ENCODE data around the gene RANBP17.
"Not testable (repeated sequence)": the region's sequence is repeated elsewhere in the genome, so short reads cannot be mapped to it uniquely, and the experiment has no call there.

RANBP17 gene

GRCh38 chr5:171158581-171158980 lies 296.8 kb downstream of the RANBP17 start:
- no peak for DNase-seq

DNA sequence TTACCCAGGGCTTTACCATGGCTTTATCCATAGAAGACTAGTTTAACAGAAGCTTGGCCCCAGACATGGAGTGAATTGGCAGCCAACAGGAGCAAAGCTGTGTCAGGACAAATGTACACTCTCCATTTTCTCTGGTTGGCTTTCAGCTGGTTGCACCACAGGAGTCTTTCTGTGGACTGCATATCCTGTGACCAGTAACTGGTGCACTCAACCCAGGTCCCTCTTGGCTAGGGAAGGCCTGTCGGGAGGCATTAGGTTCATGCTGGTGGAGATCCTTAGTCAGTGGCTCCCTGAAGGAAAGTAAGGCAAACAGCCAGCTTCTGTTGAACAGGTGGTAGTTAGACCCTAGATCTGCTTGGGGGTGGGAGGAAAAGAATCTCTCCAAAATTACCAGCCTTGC lies 300.3 kb downstream of the RANBP17 start:
- no peak for DNase-seq

- DNase-seq, result no peak
These were observed 300.8 kb downstream of the RANBP17 start for GRCh38 chr5:171162596-171162995.

- no peak for DNase-seq
These were observed 304.9 kb downstream of the RANBP17 start for GRCh38 chr5:171166766-171167165.

DNA sequence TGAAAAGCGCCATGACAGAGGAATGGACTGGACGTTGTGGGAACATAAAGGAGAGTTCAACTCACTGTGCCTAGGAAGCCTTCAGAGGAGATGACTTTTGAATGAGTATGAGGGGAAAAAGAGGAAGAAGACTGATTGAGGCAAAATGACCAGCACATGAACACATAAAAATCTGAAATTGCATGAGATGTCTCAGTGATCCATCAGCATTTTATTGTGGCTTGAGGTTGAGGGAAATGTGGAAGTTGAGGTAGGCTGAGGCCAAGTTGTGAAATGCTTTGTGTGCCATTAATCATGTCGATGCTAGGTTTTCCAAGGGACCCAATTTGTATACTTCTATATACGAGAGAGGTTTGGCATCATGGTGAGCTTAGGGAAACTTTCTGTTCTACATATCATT lies 306.4 kb downstream of the RANBP17 start:
- no peak for DNase-seq

GRCh38 chr5:171174960-171175359 lies 313.1 kb downstream of the RANBP17 start:
- not testable (repeated sequence) for DNase-seq

DNA sequence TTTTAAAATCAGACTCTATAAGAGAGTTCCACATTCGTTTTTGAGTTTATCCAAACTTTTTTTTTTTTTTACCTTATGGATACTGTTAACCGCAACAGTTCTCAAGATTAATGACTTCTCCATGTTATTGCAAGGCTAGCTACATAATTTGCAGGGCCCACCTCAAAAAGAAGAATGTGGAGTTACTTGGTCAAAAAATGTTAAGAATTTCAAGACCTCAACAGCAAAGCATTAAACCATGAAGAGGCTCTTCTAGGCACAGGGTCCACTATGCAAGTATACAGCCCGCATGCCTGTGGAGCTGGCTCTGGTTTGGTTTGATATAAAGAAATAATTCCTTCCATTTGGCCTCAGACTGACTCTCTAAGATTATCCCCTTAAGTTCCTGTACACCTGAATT lies 313.9 kb downstream of the RANBP17 start:
- DNase-seq, result no peak

DNA sequence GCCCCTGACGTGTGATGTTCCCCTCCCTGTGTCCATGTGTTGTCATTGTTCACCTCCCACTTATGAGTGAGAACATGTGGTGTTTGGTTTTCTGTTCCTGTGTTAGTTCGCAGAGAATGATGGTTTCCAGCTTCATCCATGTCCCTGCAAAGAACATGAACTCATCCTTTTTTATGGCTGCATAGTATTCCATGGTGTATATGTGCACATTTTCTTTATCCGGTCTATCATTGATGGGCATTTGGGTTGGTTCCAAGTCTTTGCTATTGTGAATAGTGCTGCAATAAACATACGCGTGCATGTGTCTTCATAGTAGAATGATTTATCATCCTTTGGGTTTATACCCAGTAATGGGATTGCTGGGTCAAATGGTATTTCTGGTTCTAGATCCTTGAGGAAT lies 316.4 kb downstream of the RANBP17 start:
- not testable (repeated sequence) for DNase-seq

DNA sequence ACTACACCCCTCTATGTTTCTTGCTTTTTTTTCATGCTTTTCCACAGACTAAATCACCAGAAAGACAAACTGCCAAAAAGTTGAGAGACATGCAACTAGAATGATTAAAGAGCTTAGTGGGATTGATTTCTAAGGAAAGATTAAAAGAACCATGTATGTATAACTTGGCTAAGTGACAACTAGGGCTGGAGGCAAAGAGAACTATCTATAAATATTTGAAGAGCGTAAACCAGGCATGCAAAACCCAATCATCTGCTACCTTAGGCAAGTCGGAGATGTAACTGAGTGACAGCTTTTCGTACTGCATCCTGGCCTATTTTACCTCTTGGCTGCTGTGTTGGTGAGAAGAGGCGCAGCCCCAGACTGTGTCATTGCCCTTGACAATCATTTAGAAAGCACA lies 326.2 kb downstream of the RANBP17 start:
- no peak for DNase-seq

DNA sequence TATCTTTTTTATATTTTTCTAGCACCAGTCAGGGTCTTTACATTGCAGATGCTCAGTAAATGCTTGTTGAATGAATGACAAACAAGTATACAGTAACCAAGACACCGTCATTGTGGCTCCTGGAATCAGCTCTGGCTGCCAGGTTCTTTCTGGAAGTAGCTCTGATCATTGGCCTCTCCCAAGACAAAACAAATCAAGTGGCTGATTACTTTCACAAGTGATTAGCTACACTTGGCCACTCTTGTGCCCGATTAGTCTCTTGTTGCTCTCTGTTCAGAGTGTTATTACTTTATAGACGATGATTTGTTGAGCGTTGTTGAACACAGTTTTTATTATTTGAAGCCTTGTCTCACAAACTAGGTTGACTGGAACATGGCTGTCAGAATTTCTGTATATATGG lies 327.6 kb downstream of the RANBP17 start:
- DNase-seq, result no peak

DNA sequence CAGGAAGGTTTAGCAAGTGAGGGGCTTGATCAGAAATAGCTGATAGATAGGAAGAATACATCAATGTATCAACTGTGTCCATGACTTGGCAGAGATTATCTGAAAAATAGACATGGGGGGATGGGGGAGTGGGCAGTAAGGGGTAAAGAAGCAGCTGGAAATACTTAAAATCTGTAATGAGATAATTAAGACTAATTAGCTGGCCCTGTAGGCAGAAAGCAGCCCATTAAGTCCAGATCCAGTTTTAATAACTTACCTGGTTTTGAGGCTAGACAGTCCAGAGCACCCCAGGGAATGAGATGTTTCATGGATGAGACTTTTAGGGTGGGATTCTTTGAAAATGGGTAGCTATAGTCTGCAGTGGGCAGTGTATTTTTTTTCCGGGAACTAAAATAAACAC lies 330.3 kb downstream of the RANBP17 start:
- no peak for DNase-seq

- no peak for DNase-seq
These were observed 339.5 kb downstream of the RANBP17 start for GRCh38 chr5:171201310-171201709.

DNA sequence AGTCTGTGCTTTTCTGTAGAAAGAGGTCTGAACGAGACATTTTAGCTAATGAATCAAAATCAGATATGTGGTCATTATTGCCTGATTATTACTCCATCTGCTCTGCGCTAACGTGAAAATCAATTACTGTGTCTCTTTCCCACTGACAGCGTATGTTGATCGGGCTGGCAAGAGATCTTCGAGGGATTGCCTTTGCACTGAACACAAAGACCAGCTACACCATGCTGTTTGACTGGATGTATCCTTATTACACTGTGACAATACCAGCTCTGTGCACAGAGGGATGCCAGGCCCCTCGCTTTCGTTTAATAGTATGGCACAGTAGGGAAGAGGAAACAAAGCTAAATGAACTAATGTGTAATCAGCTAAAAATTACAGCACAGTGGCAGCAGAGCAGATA lies 343.6 kb downstream of the RANBP17 start:
- no peak for DNase-seq

DNA sequence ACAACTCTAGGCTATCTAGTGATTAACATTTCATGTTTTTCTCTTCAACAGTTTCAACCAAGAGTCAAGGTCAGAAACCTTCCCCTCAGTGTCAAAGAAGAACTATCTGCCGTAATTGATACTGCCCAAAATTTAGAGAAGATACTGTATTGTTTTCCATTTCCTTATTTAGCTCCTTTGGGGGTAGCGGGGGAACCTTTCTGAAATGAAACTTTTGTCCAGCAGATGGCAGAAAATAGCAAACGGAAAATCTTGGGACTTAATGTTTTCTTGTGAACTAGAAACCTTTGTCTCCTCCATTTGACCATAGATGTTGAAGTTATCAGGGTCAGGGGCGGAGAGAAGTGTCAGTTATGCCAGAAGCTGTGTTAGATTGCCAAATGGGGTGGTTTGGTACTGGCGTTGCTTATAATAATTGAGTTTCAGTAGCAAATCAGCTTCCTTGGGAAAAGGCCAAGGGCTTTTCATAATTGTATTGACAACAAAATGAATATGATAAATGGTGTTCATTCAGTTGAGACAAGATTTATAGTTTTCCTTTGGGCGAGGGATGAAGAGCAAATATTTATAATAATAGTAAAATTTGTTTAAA lies 345.5 kb downstream of the RANBP17 start:
- DNase-seq, result peak; percentile 12

DNA sequence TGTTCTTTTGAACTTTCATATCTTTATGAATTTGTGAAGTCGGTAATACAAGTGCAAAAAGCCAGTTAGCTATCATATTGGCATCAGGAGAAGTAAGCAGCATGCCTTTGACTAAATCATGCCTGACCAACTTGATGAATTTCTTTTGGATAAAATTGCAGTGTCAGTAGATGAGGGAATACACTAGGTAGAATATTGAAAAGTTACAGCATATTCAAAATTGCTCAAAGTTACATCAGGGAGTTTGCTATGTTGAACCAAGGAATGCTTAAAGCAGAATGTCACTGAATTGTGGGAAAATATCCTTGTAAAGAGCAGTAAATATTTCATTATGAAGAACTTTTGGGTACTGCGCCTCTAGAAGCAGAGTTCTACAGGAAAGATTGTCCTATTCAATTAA lies 360.1 kb downstream of the RANBP17 start:
- DNase-seq, result no peak

DNA sequence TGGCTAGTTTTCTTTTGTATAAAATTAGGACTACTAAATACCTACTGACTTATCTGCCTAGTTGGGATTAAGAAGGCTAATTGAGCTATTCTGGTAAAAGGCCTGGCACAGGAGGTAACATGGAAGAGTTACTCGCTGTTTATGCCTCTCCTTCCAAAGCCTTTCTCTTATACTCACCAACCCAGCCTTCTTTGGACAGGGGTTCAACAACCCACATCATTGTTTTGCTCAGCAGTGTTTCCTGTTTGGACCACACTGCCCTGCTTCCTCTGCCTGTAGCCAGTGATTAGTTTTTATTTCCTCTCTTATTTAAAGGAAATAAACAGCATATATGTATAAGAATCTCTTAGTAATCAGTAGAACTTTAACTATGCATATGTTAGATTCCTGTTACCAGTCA lies 362.1 kb downstream of the RANBP17 start:
- no peak for DNase-seq

- DNase-seq, result no peak
These were observed 364.4 kb downstream of the RANBP17 start for GRCh38 chr5:171226096-171226754.

DNA sequence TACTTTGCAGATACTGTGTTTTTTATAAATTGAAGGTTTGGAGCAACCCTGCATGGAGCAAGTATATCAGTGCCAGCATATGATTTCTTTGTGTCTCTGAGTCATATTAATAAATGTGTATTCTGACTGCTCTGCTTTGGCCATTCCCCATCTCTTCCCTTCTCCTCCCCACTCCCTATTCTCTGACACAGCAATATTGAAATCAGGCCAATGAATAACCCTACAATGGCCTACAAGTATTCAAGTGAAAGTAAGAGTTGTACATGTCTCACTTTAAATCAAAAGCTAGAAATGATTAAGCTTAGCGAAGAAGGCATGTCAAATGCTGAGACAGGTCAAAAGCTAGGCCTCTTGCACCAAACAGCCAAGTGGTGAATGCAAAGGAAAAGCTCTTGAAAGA lies 365.0 kb downstream of the RANBP17 start:
- DNase-seq, result no peak

DNA sequence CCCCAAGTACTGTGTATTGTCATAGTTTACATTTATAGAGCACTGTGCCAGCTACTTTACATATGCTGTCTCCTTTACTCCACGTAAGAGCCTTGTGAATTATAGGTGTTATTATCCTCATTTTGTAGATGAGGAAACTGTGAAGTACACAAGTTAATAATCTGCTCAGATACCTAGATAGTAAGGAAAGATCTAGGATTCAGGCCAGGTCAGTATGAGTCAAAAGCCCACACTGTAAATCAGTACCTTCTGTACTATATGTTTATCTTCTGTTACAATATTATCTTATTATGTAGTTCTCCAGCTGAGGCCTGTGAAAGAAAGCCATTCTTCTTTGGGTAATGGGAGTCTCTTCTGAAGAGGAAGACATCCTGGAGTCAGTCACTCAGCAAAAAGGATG lies 374.8 kb downstream of the RANBP17 start:
- no peak for DNase-seq

DNA sequence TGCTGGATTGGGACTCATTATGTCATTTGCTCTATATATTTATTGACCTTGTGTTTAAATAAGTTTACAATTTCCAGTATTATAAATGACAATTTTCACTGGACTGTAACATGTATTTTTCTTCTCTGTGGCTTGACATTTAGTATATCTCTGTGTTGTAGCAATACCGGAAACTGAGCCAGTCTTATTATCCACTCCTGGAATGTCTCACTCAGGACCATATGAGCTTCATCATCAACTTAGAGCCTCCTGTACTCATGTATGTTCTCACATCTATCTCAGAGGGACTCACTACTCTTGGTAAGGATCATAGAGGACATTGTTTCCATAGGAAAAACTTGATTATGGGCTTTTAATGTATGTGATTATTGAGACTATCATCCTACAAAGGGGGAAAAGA lies 380.7 kb downstream of the RANBP17 start:
- DNase-seq, result no peak

DNA sequence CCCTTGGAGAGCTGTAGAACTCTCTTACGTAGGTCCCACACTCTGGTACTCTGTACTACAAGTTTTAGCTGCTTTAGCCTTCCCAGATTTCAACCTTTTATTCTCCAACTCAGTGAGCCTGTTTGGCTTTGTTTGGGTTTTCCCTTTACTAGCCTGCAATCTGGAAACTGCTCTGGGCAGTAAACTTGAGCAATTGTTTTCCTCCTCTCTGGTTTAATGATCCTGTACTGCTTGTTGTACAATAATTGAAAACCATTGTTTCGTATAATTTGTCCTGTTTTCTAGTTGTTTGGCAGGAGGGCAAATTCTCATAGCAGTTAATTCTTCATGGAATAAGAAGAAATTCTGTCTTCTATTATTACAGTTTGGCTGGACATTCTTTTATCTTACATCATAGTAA lies 384.4 kb downstream of the RANBP17 start:
- no peak for DNase-seq

DNA sequence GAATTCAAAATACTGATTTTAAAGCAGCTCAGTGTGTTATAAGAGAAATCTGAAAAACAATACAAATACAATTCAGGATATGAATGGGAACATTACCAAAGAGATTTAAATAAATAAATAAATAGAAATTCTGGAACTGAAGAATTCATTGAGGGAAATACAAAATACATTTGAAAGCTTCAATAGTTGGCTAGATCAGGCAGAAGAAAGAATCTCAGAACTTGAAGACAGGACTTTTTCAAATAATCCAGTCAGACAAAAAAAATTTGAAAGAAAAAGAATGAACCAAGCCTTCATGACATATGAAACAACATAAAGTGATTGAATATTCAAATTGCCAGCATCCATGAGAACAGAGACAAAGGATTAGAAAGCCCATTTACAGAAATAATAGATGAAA lies 387.6 kb downstream of the RANBP17 start:
- no peak for DNase-seq

DNA sequence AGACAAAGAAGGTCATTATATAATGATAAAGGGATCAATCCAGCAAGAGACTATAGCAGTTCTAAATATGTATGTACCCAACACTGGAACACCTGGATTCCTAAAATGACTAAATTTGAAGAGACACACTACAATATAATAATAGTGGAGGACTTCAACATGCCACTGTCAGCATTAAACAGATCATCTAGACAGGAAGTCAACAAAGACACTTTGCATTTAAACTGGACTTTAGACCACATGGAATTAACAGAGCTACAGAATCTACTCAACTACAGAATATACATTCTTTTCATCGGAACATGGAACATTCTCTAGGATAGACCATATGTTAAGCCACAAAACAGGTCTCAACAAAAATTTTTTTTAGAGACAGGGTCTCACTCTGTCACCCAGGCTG lies 388.9 kb downstream of the RANBP17 start:
- DNase-seq, result no peak

DNA sequence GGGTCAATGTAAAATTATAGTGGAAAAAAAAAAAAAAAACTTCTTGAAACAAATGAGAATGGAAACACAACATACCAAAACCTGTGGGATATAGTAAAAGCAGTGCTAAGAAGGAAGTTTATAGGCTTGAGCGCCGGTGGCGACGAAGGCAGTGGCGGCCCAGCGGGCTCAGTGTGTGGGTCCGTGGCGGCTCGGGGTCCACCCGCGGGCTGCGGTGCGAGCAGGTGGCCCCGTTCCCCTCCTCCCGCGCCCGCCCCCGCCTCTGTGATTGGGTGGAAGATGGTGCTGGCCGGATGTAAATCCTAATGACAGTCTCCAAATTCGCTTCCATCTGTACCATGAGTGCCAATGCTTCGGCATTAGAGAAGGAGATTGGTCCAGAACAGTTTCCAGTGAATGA lies 389.7 kb downstream of the RANBP17 start:
- no peak for DNase-seq

- no peak for DNase-seq
These were observed 390.9 kb downstream of the RANBP17 start for GRCh38 chr5:171252674-171253073.
